IMR-90 (cell line): Measurements from ENCODE around the gene MEF2B. TPM values are rescaled to one million over a fixed set of nuclear protein-coding genes. Genes with fewer than 3 reads are reported as not detected.

Experiments
- ATAC-seq: fragments of 200-7000 bp; cut with Tn5 transposase; 2 replicates; pipeline ENCODE4 v1.9.1; 2020; ENCODE audit warnings: low read depth, mild to moderate bottlenecking, moderate library complexity
- BruUV-seq: library from RNA; stranded (reverse); fragments of 400-500 nt; replicated peaks from 2 replicates; lab custom pipeline; 2021; lab: Mats Ljungman, UMichigan
- CTCF ChIA-PET: fragments of 300-600 bp; formaldehyde crosslinking; extraction: SDS; loops from one replicate; lab custom pipeline; 2021; ENCODE audit warnings: antibody characterized with exemption; lab: Yijun Ruan, JAX
- POLR2A ChIA-PET: fragments of 300-600 bp; sonication (Branson Sonifier 250); formaldehyde crosslinking; loops from one replicate; lab custom pipeline; 2022; ENCODE audit warnings: antibody characterized with exemption; ENCODE audit not compliant: unreplicated experiment; lab: Charles Lee
- DNase-seq: peaks from one replicate; pipeline ENCODE4 v3.0.0; 2013
- H2AFZ ChIP-seq: replicated peaks from 2 replicates; pipeline ENCODE3; 2013; ENCODE audit warnings: low read length, mild to moderate bottlenecking; ENCODE audit not compliant: poor library complexity
- H2AK5ac ChIP-seq: 2 replicates; pipeline ENCODE4 v1.6.1; 2013; ENCODE audit warnings: low read depth, low read length, inconsistent platforms
- H2AK9ac ChIP-seq: replicated peaks from 2 replicates; pipeline ENCODE3; 2013; ENCODE audit warnings: mild to moderate bottlenecking, low read depth, low read length, moderate library complexity; ENCODE audit not compliant: poor library complexity
- H2BK120ac ChIP-seq: 2 replicates; pipeline ENCODE4 v1.6.1; 2013; ENCODE audit warnings: low read depth, low read length, inconsistent platforms
- H2BK15ac ChIP-seq: 3 replicates; pipeline ENCODE4 v1.6.1; 2013; ENCODE audit warnings: low read depth, low read length, inconsistent platforms
- H2BK20ac ChIP-seq: 2 replicates; pipeline ENCODE4 v1.6.1; 2013; ENCODE audit warnings: low read depth, mild to moderate bottlenecking, inconsistent platforms, low read length, moderate library complexity
- H2BK5ac ChIP-seq: 2 replicates; pipeline ENCODE4 v1.6.1; 2013; ENCODE audit warnings: mild to moderate bottlenecking, low read depth, low read length, inconsistent platforms; ENCODE audit not compliant: poor library complexity, severe bottlenecking
- H3K14ac ChIP-seq: replicated peaks from 2 replicates; pipeline ENCODE4 v1.6.1; 2013; ENCODE audit warnings: low read depth, low read length, inconsistent platforms
- H3K18ac ChIP-seq: 2 replicates; pipeline ENCODE4 v1.6.1; 2013; ENCODE audit warnings: low read depth, low read length, control low read depth
- H3K23ac ChIP-seq: 2 replicates; pipeline ENCODE4 v1.6.1; 2013; ENCODE audit warnings: low read depth, low read length, inconsistent platforms
- H3K27ac ChIP-seq: 2 replicates; pipeline ENCODE4 v1.5.1; 2013; ENCODE audit warnings: mild to moderate bottlenecking, control low read depth, low read length; ENCODE audit not compliant: insufficient read depth
- H3K27me3 ChIP-seq: 2 replicates; pipeline ENCODE4 v1.6.1; 2013; ENCODE audit warnings: low read length; ENCODE audit not compliant: control insufficient read depth, insufficient read depth
- H3K36me3 ChIP-seq: 2 replicates; pipeline ENCODE4 v1.6.1; 2013; ENCODE audit warnings: low read length, mixed read lengths; ENCODE audit not compliant: control insufficient read depth, insufficient read depth
- H3K4ac ChIP-seq: 2 replicates; pipeline ENCODE4 v1.6.1; 2013; ENCODE audit warnings: low read depth, low read length, inconsistent platforms
- H3K4me1 ChIP-seq: 2 replicates; pipeline ENCODE4 v1.6.1; 2013; ENCODE audit warnings: low read length, mixed read lengths; ENCODE audit not compliant: control insufficient read depth, insufficient read depth
- H3K4me2 ChIP-seq: 2 replicates; pipeline ENCODE4 v1.6.1; 2013; ENCODE audit warnings: low read depth, mild to moderate bottlenecking, control low read depth, low read length, moderate library complexity
- H3K4me3 ChIP-seq: 2 replicates; pipeline ENCODE4 v1.5.1; 2013; ENCODE audit warnings: low read depth, mild to moderate bottlenecking, control low read depth, low read length, moderate library complexity; ENCODE audit not compliant: insufficient read depth
- H3K56ac ChIP-seq: 2 replicates; pipeline ENCODE4 v1.6.1; 2013; ENCODE audit warnings: low read length, inconsistent platforms; ENCODE audit not compliant: insufficient read depth; ENCODE audit errors: extremely low read depth
- H3K79me1 ChIP-seq, 2 experiments: 2 replicates each; pipeline ENCODE4 v1.6.1; 2013; ENCODE audit warnings: low read length in 2 of 2, inconsistent platforms in 1 of 2, low read depth in 1 of 2
- H3K9ac ChIP-seq: 2 replicates; pipeline ENCODE4 v1.6.1; 2013; ENCODE audit warnings: low read depth, low read length, control low read depth
- H3K9me1 ChIP-seq: 2 replicates; pipeline ENCODE4 v1.6.1; 2013; ENCODE audit warnings: low read length, inconsistent platforms; ENCODE audit not compliant: insufficient read depth
- H3K9me3 ChIP-seq: 2 replicates; pipeline ENCODE4 v1.6.1; 2013; ENCODE audit warnings: low read length; ENCODE audit not compliant: control insufficient read depth, insufficient read depth
- H4K20me1 ChIP-seq: 2 replicates; pipeline ENCODE4 v1.6.1; 2013; ENCODE audit warnings: low read length, inconsistent platforms; ENCODE audit not compliant: insufficient read depth
- H4K5ac ChIP-seq: 2 replicates; pipeline ENCODE4 v1.6.1; 2013; ENCODE audit warnings: mild to moderate bottlenecking, low read depth, low read length, control low read depth
- H4K8ac ChIP-seq, 2 experiments: 2 replicates each; pipeline ENCODE4 v1.6.1; 2013; ENCODE audit warnings: low read depth in 2 of 2, low read length in 2 of 2, control low read depth in 1 of 2, inconsistent platforms in 1 of 2
- H4K91ac ChIP-seq: 2 replicates; pipeline ENCODE4 v1.6.1; 2013; ENCODE audit warnings: low read depth, low read length, inconsistent platforms; ENCODE audit not compliant: insufficient read depth
- BHLHE40 ChIP-seq: fragments of 150-350 bp; IDR thresholded peaks from 2 replicates; pipeline ENCODE4 v1.6.1; 2016; ENCODE audit warnings: mild to moderate bottlenecking, low read depth, low read length
- CEBPB ChIP-seq: IDR thresholded peaks from 2 replicates; pipeline ENCODE4 v1.6.1; 2012; ENCODE audit warnings: low read depth, low read length, improper control_type of control experiment
- CHD1 ChIP-seq: IDR thresholded peaks from 2 replicates; pipeline ENCODE4 v1.6.1; 2012; ENCODE audit warnings: low read depth, low read length, improper control_type of control experiment
- ELK1 ChIP-seq: fragments of 150-350 bp; IDR thresholded peaks from 2 replicates; pipeline ENCODE4 v1.6.1; 2016; ENCODE audit warnings: low read depth, mild to moderate bottlenecking, low read length, moderate library complexity, borderline replicate concordance
- MAZ ChIP-seq: IDR thresholded peaks from 2 replicates; pipeline ENCODE4 v1.6.1; 2012; ENCODE audit warnings: low read depth, mild to moderate bottlenecking, low read length, improper control_type of control experiment, moderate library complexity, borderline replicate concordance
- MXI1 ChIP-seq: IDR thresholded peaks from 2 replicates; pipeline ENCODE4 v1.6.1; 2012; ENCODE audit warnings: low read depth, mild to moderate bottlenecking, low read length, moderate library complexity, borderline replicate concordance
- POLR2A ChIP-seq: IDR thresholded peaks from 2 replicates; pipeline ENCODE4 v1.6.1; 2012; ENCODE audit warnings: mild to moderate bottlenecking, low read depth, low read length
- RAD21 ChIP-seq: IDR thresholded peaks from 2 replicates; pipeline ENCODE4 v1.6.1; 2012; ENCODE audit warnings: low read length, improper control_type of control experiment
- SMC3 ChIP-seq: fragments of 150-350 bp; IDR thresholded peaks from 2 replicates; pipeline ENCODE4 v1.6.1; 2016; ENCODE audit warnings: low read depth, mild to moderate bottlenecking, antibody characterized with exemption, low read length, moderate library complexity
- USF2 ChIP-seq: fragments of 150-350 bp; IDR thresholded peaks from 2 replicates; pipeline ENCODE4 v1.6.1; 2017; ENCODE audit warnings: mild to moderate bottlenecking, antibody characterized with exemption, low read length, low read depth
- WGBS, 2 experiments: methylation state at CpG; one replicate each; pipeline versions ENCODE4 v1.1.5 to v1.1.7; 2013; ENCODE audit warnings: missing lambda C conversion rate in 2 of 2; ENCODE audit not compliant: insufficient read length in 1 of 2; ENCODE audit errors: extremely low coverage in 2 of 2; 5-methylcytosine and 5-hydroxymethylcytosine counted together
- dilution Hi-C: fragments of 300-500 bp; cut with HindIII; formaldehyde crosslinking; loops from one replicate; pipeline ENCODE4 v1.14.3; 2018; ENCODE audit warnings: low sequenced_read_pairs; ENCODE audit not compliant: unreplicated experiment
- in situ Hi-C: fragments of 300-500 bp; cut with MboI; formaldehyde crosslinking; loops from 3 replicates; pipeline ENCODE4 v1.14.3; 2019; ENCODE audit warnings: low sequenced_read_pairs, inconsistent platforms, mixed read lengths
- intact Hi-C: fragments of 100-400 bp; cut with micrococcal nuclease; formaldehyde crosslinking; loops from 2 replicates; pipeline ENCODE4 v1.10.0; 2022
- polyA plus RNA-seq, 3 experiments: library from polyadenylated mRNA; depleted of rRNA; stranded (reverse); fragments of >200 nt; gene quantifications; 2 replicates each; pipeline ENCODE4 v1.2.3, GENCODE V29; 2012; ENCODE audit warnings: low replicate concordance in 1 of 3
- total RNA-seq: library from RNA; depleted of rRNA; stranded (reverse); fragments of >200 nt; gene quantifications from 2 replicates; pipeline ENCODE4 v1.2.3, GENCODE V29; 2012

Gene MEF2B
- total and polyA plus RNA-seq, 2 of the 4 experiments (the other 2 are of a cell fraction) = 0.18 to 0.94 TPM

GRCh38 chr19:19207637-19208572 is 37.8 kb upstream of the MEF2B start:
- H2AK9ac ChIP-seq = no peak overlapping the region
- DNase-seq (no peak), ATAC-seq (no peak)
- no peaks in the 10 kb centered on the region for H3K9me1 ChIP-seq
- no peak overlapping the region for H4K5ac ChIP-seq
- H2BK5ac ChIP-seq = no peak overlapping the region
- H3K4ac ChIP-seq = no peak overlapping the region
- POLR2A ChIA-PET = no interaction called here
- H3K9ac ChIP-seq = no peak overlapping the region
- no peak overlapping the region for H2BK20ac ChIP-seq
- no peak overlapping the region for H2BK15ac ChIP-seq
- H4K20me1 ChIP-seq = no peaks in the 10 kb centered on the region
- H3K9me3 ChIP-seq = no peaks in the 10 kb centered on the region
- no peak for TF ChIP-seq POLR2A
- no peak for TF ChIP-seq USF2
- TF ChIP-seq MXI1 = no peak
- TF ChIP-seq SMC3 = no peak
- no peak for TF ChIP-seq CEBPB
- no peak for TF ChIP-seq RAD21
- no peak for TF ChIP-seq ELK1
- TF ChIP-seq BHLHE40 = no peak
- no peak for TF ChIP-seq MAZ
- no peak for TF ChIP-seq CHD1
- no peak overlapping the region for H3K23ac ChIP-seq
- no peak overlapping the region for H2AFZ ChIP-seq
- H3K4me3 ChIP-seq = no peak overlapping the region
- H3K14ac ChIP-seq = no peak overlapping the region
- dilution Hi-C loops (no loop called here), intact Hi-C loops (no loop called here), in situ Hi-C loops (no loop called here)
- no peak overlapping the region for H3K18ac ChIP-seq
- BruUV-seq = no TSS peak
- no peak overlapping the region for H3K27ac ChIP-seq
- no peak overlapping the region for H3K4me2 ChIP-seq
- no peak overlapping the region for H2BK120ac ChIP-seq
- H4K8ac ChIP-seq = no peak overlapping the region
- peaks cover 0 to 2% of the 10 kb centered on the region in 2 experiments; a peak in 3 of 4 replicates for H3K79me1 ChIP-seq
- H3K56ac ChIP-seq = no peak overlapping the region
- no peaks in the 10 kb centered on the region for H3K4me1 ChIP-seq
- H4K91ac ChIP-seq = no peak overlapping the region
- H3K27me3 ChIP-seq = peaks cover 28% of the 10 kb centered on the region
- WGBS, 2 experiments = 100% methylated on average over 1 of the region's 8 CpGs; no CpG with 5 or more reads in 1 of the 2 experiments
- no peak overlapping the region for H2AK5ac ChIP-seq
- CTCF ChIA-PET = no interaction called here
- H3K36me3 ChIP-seq = no peaks in the 10 kb centered on the region
